ENCODE data around the gene PIK3R5. TPM values are rescaled to one million over a fixed set of nuclear protein-coding genes. Genes with fewer than 3 reads are reported as not detected.
A peak's percentile ranks its signal among the peaks of the same experiment; 100 is the strongest.

PIK3R5 gene
- total RNA-seq, 1 donor from 2014 or later, result 46.8 TPM

- Mint-ChIP-seq H3K9me3 (no peaks in the 10 kb centered on the region), H3K4me1 (ENCODE audit: low read depth) (peaks cover 3% of the 10 kb centered on the region), H3K27me3 (ENCODE audit: low read depth) (no peaks in the 10 kb centered on the region), H3K36me3 (ENCODE audit: low read depth) (peaks cover 53% of the 10 kb centered on the region), H3K4me3 (ENCODE audit: low read depth) (no peak overlapping the region), H3K27ac (no peak overlapping the region)
- intact Hi-C loops (cut with micrococcal nuclease), result no loop called here
- no peak for DNase-seq (ENCODE audit: low spot score)
Measured at GRCh38 chr17:8841844-8842243, 123.7 kb downstream of the PIK3R5 start.

DNA sequence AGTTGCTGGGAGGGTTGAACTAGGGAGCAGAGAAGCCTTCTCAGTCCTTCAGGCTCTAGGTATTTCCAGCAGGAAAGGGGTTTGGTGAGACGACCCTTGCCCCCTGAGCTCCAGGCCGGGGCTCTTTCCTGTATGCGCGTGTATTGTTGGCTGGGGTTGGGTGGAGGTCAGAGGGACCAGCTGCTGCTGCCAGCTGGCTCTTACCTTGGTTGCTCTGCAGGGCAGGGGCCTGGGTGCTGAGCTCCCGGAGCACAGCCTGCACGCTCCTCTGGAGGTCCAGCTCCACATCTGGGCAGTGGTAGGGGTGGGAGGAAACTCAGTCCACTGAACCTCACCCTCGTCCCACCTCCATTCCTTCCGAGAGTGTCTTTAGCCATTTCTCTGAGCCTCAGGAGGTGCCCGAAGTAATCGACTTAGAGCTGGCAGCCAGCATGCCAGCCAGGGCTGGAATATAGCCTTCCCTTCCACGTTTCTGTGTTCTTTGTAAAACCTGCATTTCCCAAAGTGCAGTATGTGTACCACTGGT is 126.0 kb downstream of the PIK3R5 start:
- Mint-ChIP-seq H3K4me1 (ENCODE audit: low read depth) (no peaks in the 10 kb centered on the region), H3K27me3 (ENCODE audit: low read depth) (no peaks in the 10 kb centered on the region), H3K27ac (no peak overlapping the region), H3K9me3 (no peaks in the 10 kb centered on the region), H3K4me3 (ENCODE audit: low read depth) (no peak overlapping the region), H3K36me3 (ENCODE audit: low read depth) (peaks cover 56% of the 10 kb centered on the region)
- no peak for DNase-seq (ENCODE audit: low spot score)
- intact Hi-C loops (cut with micrococcal nuclease), result no loop called here

DNA sequence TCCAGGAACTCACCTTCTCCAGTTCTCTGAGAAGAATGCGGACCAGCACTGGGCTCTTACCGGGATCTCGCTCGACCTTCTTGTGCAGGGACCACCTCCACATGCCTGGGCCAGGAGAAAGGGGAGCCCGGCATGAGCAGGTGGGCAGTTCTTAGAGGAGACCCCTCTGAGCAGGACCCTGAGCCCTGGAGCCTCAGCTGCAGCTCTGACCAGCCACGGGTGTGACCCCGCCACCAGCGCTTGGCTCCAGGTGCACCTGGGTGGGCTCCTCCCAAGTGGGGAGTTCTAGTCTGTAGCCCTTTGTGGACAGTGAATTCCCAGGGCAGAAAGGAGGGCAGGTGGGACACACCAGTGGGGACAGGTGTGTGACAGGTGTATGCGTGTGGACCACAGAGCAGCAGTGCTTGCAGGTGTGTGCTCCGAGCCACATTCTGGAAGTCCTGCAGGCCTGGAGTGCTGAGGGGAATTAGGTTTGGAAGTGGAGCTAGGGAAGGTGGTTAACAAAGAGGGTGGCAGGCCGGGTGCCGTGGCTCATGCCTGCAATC is 126.9 kb downstream of the PIK3R5 start:
- DNase-seq (ENCODE audit: low spot score), result no peak
- Mint-ChIP-seq H3K9me3 (no peaks in the 10 kb centered on the region), H3K27me3 (ENCODE audit: low read depth) (no peaks in the 10 kb centered on the region), H3K36me3 (ENCODE audit: low read depth) (peaks cover 59% of the 10 kb centered on the region), H3K4me1 (ENCODE audit: low read depth) (no peaks in the 10 kb centered on the region), H3K27ac (no peak overlapping the region), H3K4me3 (ENCODE audit: low read depth) (no peak overlapping the region)
- intact Hi-C loops (cut with micrococcal nuclease), result no loop called here

DNA sequence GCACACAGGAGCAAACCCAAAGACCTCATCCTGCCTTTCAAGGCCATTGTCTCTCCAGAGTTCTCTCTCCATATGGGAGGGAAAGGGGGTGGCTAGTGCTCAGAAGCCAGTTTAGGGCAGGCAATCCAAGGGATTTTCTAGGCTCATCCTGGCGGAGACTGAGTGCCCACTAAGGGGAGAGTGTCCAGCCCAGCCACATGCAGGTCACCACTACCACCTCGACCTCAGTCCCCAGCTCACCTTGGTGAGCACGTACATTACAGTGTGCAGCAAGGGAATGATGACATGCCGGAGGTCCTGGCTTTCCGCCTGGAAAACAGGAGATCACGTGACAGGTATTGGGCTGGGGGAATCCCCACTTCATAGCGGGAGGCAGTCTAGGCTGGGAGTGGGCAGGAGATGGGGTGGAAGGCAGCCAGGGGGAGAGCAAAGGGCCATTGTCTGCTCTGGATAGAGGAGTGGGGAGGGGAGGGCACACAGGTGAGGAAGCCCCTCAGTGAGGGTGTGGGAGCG is 127.9 kb downstream of the PIK3R5 start:
- no peak overlapping the region for H3K27ac Mint-ChIP-seq
- H3K4me1 Mint-ChIP-seq (ENCODE audit: low read depth), result no peaks in the 10 kb centered on the region
- H3K9me3 Mint-ChIP-seq, result no peaks in the 10 kb centered on the region
- intact Hi-C loops (cut with micrococcal nuclease), result no loop called here
- H3K36me3 Mint-ChIP-seq (ENCODE audit: low read depth), result peaks cover 52% of the 10 kb centered on the region
- no peaks in the 10 kb centered on the region for H3K27me3 Mint-ChIP-seq (ENCODE audit: low read depth)
- H3K4me3 Mint-ChIP-seq (ENCODE audit: low read depth), result no peak overlapping the region
- DNase-seq (ENCODE audit: low spot score), result peak; percentile 1

GRCh38 chr17:8836821-8837562 is 128.5 kb downstream of the PIK3R5 start:
- intact Hi-C loops (cut with micrococcal nuclease), result no loop called here
- H3K9me3 Mint-ChIP-seq, result no peaks in the 10 kb centered on the region
- peaks cover 48% of the 10 kb centered on the region for H3K36me3 Mint-ChIP-seq (ENCODE audit: low read depth)
- no peak overlapping the region for H3K4me3 Mint-ChIP-seq (ENCODE audit: low read depth)
- no peak overlapping the region for H3K27ac Mint-ChIP-seq
- H3K4me1 Mint-ChIP-seq (ENCODE audit: low read depth), result no peaks in the 10 kb centered on the region
- no peaks in the 10 kb centered on the region for H3K27me3 Mint-ChIP-seq (ENCODE audit: low read depth)
- peak; percentile 6 for DNase-seq (ENCODE audit: low spot score)

GRCh38 chr17:8835631-8836364 is 129.7 kb downstream of the PIK3R5 start:
- intact Hi-C loops (cut with micrococcal nuclease), result no loop called here
- no peak overlapping the region for H3K4me3 Mint-ChIP-seq (ENCODE audit: low read depth)
- DNase-seq (ENCODE audit: low spot score), result no peak
- no peaks in the 10 kb centered on the region for H3K4me1 Mint-ChIP-seq (ENCODE audit: low read depth)
- H3K27me3 Mint-ChIP-seq (ENCODE audit: low read depth), result no peaks in the 10 kb centered on the region
- H3K9me3 Mint-ChIP-seq, result no peaks in the 10 kb centered on the region
- no peak overlapping the region for H3K27ac Mint-ChIP-seq
- peaks cover 48% of the 10 kb centered on the region for H3K36me3 Mint-ChIP-seq (ENCODE audit: low read depth)

- DNase-seq (ENCODE audit: low spot score), result peak; percentile 4
- Mint-ChIP-seq H3K4me3 (ENCODE audit: low read depth) (no peak overlapping the region), H3K27ac (no peak overlapping the region), H3K4me1 (ENCODE audit: low read depth) (no peaks in the 10 kb centered on the region), H3K27me3 (ENCODE audit: low read depth) (no peaks in the 10 kb centered on the region), H3K36me3 (ENCODE audit: low read depth) (peaks cover 48% of the 10 kb centered on the region), H3K9me3 (no peaks in the 10 kb centered on the region)
- intact Hi-C loops (cut with micrococcal nuclease), result no loop called here
Measured at GRCh38 chr17:8835106-8835505, 130.4 kb downstream of the PIK3R5 start.

GRCh38 chr17:8832711-8833352 is 132.7 kb downstream of the PIK3R5 start:
- intact Hi-C loops (cut with micrococcal nuclease), result no loop called here
- peaks cover 38% of the 10 kb centered on the region for H3K36me3 Mint-ChIP-seq (ENCODE audit: low read depth)
- H3K27ac Mint-ChIP-seq, result no peak overlapping the region
- no peak for DNase-seq (ENCODE audit: low spot score)
- no peaks in the 10 kb centered on the region for H3K9me3 Mint-ChIP-seq
- no peaks in the 10 kb centered on the region for H3K27me3 Mint-ChIP-seq (ENCODE audit: low read depth)
- H3K4me3 Mint-ChIP-seq (ENCODE audit: low read depth), result no peak overlapping the region
- no peaks in the 10 kb centered on the region for H3K4me1 Mint-ChIP-seq (ENCODE audit: low read depth)

DNA sequence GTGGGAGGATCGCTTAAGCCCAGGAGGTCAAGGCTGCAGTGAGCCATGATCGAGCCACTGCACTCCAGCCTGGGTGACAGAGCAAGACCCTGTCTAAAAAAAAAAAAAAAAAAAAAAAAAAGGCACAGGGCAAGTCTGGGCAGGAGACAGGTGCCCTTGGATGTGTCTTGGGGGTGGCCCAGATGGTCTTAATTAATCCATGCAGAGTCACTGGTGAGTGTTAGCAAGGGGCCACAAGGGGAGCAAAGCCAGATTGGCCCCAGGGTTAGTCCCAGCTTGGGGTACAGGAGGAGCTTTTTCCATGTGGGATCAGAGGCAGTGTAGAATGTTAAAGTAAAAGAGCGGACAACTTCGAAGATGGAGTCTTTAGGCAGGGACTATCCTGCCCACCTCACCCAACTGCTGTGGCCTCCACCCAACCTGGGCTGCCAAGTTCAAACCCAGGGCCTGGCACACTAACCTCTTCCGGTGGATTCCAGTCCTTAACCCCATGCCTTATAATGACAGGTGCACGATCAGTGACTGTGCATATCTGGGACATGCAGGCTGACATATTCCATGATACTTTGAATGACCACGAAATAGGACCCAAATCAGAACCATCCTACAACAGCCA is 134.2 kb downstream of the PIK3R5 start:
- no peak overlapping the region for H3K4me3 Mint-ChIP-seq (ENCODE audit: low read depth)
- no peaks in the 10 kb centered on the region for H3K27me3 Mint-ChIP-seq (ENCODE audit: low read depth)
- DNase-seq (ENCODE audit: low spot score), result peak; percentile 4
- intact Hi-C loops (cut with micrococcal nuclease), result no loop called here
- H3K27ac Mint-ChIP-seq, result no peak overlapping the region
- H3K36me3 Mint-ChIP-seq (ENCODE audit: low read depth), result peaks cover 24% of the 10 kb centered on the region
- no peaks in the 10 kb centered on the region for H3K9me3 Mint-ChIP-seq
- no peaks in the 10 kb centered on the region for H3K4me1 Mint-ChIP-seq (ENCODE audit: low read depth)

DNA sequence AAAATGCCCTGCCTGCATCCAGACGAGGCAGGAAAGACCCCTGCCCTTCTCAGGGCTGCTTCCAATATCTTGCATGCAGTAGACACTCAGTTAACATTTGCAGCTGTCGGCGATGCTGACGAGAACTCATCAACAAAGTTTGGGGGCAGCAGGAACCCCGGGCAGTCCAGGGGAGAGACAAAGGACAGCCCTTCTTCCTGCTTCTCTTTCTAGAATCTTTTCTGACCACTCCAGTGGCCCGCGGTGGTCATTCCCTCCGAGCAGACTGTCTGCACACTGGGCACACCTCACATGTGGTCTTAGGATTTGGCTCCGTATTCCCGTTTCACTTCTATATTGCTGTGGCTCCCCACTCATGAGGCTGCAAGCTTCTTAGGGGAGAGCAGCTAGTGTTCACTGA is 135.4 kb downstream of the PIK3R5 start:
- no peak overlapping the region for H3K4me3 Mint-ChIP-seq (ENCODE audit: low read depth)
- no peaks in the 10 kb centered on the region for H3K4me1 Mint-ChIP-seq (ENCODE audit: low read depth)
- peaks cover 5% of the 10 kb centered on the region for H3K9me3 Mint-ChIP-seq
- peaks cover 16% of the 10 kb centered on the region for H3K36me3 Mint-ChIP-seq (ENCODE audit: low read depth)
- intact Hi-C loops (cut with micrococcal nuclease), result no loop called here
- DNase-seq (ENCODE audit: low spot score), result peak; percentile 5
- H3K27ac Mint-ChIP-seq, result no peak overlapping the region
- no peaks in the 10 kb centered on the region for H3K27me3 Mint-ChIP-seq (ENCODE audit: low read depth)

DNA sequence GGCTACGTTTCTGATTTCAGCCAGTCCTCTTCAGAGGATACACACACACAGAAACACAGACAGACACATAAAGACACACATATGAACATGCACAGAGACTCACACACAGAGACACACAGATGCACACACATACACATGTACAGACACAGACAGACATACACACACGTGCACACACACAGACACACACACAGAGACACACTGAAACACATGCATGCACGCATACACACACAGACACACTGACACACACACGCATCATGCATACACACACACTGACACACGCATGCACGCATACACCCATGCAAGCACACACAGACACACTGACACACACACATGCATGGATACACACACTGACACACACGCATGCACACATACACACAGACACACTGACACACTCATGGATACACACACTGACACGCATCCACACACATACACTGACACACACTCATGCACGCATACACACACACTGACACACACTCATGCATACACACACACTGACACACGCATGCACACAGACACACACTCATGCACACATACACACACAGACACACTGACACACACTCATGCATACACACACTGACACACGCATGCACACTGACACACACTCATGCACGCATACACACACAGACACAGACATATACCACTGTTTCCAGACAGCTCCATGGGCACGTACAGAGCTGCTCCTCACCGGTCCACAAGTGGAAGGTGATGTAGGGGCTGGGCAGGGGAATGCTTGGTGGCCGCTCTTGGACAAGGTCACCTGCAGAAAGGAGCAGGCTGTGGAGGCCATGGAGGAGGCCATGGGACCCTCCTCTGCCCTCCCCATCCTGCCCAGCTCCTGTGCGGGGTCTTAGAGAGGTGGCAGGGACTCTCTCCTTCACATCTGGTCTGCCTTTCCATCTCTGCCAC is 136.2 kb downstream of the PIK3R5 start:
- H3K9me3 Mint-ChIP-seq, result peaks cover 13% of the 10 kb centered on the region
- H3K36me3 Mint-ChIP-seq (ENCODE audit: low read depth), result peaks cover 16% of the 10 kb centered on the region
- H3K27me3 Mint-ChIP-seq (ENCODE audit: low read depth), result no peaks in the 10 kb centered on the region
- DNase-seq (ENCODE audit: low spot score), result peak; percentile 5
- H3K4me3 Mint-ChIP-seq (ENCODE audit: low read depth), result no peak overlapping the region
- H3K4me1 Mint-ChIP-seq (ENCODE audit: low read depth), result no peaks in the 10 kb centered on the region
- no peak overlapping the region for H3K27ac Mint-ChIP-seq
- intact Hi-C loops (cut with micrococcal nuclease), result no loop called here
